ENCODE data around the gene ANKDD1A.
A peak's percentile ranks its signal among the peaks of the same experiment; 100 is the strongest.

ANKDD1A gene

GRCh38 chr15:64961013-64961412 is 49.3 kb downstream of the ANKDD1A start:
- DNase-seq (ENCODE audit: low spot score): no peak

DNA sequence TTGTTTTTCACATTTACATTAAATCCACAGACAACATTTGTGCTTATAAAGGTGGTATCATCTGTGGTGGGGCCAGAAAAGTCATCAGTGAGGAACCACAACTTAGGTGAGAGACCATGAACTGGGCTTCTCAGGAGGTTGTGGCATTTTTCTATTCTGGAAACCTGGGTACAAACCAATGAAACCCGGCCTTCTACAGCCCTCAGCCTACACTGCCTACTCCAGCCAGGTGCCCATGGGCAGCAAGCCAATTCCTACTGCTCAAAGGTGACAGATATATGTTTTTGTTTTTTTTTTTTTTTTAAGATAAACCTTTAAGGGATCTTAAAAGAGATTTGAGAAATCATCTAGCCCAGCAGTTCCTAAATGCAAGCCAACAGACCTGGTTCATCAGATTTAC is 57.7 kb downstream of the ANKDD1A start:
- DNase-seq (ENCODE audit: low spot score): no peak

- DNase-seq (ENCODE audit: low spot score): no peak
Observed at GRCh38 chr15:64970698-64971097, 59.0 kb downstream of the ANKDD1A start.

- DNase-seq (ENCODE audit: low spot score): no peak
Observed at GRCh38 chr15:64975390-64975789, 63.7 kb downstream of the ANKDD1A start.

GRCh38 chr15:64979252-64979710 is 67.6 kb downstream of the ANKDD1A start:
- DNase-seq (ENCODE audit: low spot score): no peak

GRCh38 chr15:64981812-64982431 is 70.2 kb downstream of the ANKDD1A start:
- no peak for DNase-seq (ENCODE audit: low spot score)

GRCh38 chr15:64982472-64982871 is 70.8 kb downstream of the ANKDD1A start:
- peak; percentile 25 for DNase-seq (ENCODE audit: low spot score)

GRCh38 chr15:64985366-64986033 is 73.8 kb downstream of the ANKDD1A start:
- DNase-seq (ENCODE audit: low spot score): peak; percentile 40

- DNase-seq (ENCODE audit: low spot score): no peak
Observed at GRCh38 chr15:64987136-64987535, 75.4 kb downstream of the ANKDD1A start.

- DNase-seq (ENCODE audit: low spot score): peak; percentile 97
Observed at GRCh38 chr15:64989416-64990167, 77.9 kb downstream of the ANKDD1A start, which contains the start of gene SPG21. TSS of gene SPG21 (minus strand) at chr15:64989914. CDS start at chr15:64983569, 6,345 bp downstream.

DNA sequence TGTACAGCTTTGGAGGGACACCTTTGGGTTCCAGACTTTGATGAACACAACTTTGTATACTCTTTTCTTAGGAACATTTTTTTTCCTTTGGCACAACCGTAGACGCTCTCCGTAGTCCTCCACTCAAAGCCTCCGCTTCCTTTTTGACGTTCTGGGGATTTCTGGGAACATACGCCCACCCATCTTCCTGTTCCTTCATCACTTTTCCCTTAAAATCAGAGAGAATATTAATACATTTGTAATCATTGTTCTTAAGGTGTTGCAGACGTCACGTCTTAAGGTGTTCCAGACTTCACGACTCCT is 78.4 kb downstream of the ANKDD1A start:
- DNase-seq (ENCODE audit: low spot score): no peak

GRCh38 chr15:64991536-64992135 is 79.9 kb downstream of the ANKDD1A start:
- no peak for DNase-seq (ENCODE audit: low spot score)

DNA sequence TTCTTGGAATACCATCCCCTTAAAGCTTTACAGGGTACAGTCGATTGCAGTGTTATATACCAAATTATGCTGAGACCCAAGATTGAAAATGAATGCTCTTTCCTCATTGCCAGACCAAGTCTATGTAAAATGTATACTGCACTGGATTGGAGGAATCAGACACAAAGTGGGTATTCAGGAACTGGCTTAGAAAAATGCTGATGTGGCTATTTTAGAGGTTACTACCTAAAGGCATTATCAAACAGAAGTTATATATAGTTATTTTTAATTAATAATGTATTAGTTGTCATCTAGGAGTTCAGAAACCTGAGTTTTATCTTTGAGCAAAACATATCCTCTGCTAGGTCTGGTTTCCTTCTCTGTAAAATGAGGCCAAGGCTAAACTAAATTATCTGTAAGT is 81.6 kb downstream of the ANKDD1A start:
- no peak for DNase-seq (ENCODE audit: low spot score)

- no peak for DNase-seq (ENCODE audit: low spot score)
Observed at GRCh38 chr15:64997066-64997465, 85.4 kb downstream of the ANKDD1A start.

DNA sequence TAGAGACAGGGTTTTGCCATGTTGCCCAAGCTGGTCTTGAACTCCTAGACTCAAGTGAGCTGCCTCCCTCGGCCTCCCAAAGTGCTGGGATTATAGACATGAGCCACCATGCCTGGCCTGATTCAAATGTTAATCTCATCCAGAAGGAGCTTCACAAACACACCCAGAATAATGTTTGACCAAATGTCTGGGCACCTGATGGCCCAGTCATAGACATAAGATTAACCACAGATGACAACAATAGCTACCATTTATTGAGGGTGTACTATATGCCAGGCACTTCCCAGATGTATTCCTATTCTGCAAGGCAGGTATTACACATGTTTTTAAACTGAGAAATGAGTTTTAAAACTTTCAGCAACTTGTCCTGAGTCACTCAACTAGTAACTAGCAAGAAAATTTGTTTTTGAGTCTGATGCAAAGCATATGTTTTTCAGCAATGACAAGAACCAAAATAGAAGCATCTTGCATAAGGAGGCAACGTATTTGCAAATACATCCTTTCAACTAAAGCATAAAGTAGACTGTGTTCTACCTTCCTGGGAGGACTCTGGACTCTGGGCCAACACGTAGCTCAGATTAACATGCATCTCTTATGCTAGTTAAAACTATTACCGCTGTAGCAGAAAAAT is 86.2 kb downstream of the ANKDD1A start:
- DNase-seq (ENCODE audit: low spot score): peak; percentile 17

GRCh38 chr15:65004993-65005392 is 93.3 kb downstream of the ANKDD1A start:
- DNase-seq (ENCODE audit: low spot score): no peak

- no peak for DNase-seq (ENCODE audit: low spot score)
Observed at GRCh38 chr15:65006876-65007275, 95.2 kb downstream of the ANKDD1A start.

All from AG08395 (cell line).